HG02623 (cell line): ENCODE data around the gene CADM1.
"Not testable (repeated sequence)": the region's sequence is repeated elsewhere in the genome, so short reads cannot be mapped to it uniquely, and the experiment has no call there.

ENCODE experiments used
- ATAC-seq: cut with Tn5 transposase; IDR thresholded peaks from one replicate; pipeline ENCODE4 v1.9.1; 2021; ENCODE audit warnings: moderate library complexity; ENCODE audit not compliant: unreplicated experiment

The CADM1 gene

DNA sequence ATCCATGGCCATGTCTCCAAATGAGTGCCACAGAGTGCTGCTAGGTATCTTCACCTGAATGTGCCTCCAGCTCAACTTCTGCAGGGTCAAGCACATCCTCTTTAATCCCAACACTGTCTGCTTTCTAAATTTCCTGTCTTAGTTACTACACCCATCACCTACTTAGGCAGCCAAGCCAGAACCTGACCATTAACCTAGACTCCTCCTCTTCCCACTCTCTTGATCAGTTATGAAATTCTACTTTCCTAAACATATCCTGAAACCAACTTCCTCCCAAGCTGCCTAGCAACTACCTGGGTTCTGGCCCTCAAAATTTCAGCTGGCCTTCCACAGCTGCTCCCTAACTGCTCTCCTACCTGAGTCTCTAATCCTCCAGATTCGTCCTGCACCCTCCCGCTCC, 22.7 kb downstream of the CADM1 start:
- no peak for ATAC-seq

DNA sequence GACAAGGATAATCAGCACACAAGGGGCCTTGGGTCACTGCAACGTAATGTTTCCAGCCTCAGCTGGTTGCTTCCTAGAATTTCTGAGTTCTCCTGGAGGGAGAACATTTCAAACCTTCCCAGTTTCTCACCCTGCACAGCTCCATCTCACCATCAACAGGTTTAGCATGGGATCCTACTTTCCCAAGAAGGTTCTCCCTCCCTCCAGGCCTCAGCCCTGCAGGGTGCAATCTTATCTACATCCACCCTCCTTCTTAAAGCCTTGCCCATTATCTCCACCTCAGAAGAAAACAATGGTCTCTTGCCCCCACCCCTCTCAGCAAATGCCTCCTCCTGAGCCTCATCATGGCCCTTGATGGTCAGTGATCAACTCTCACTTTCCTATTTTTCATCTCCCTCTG, 23.6 kb downstream of the CADM1 start:
- no peak for ATAC-seq

DNA sequence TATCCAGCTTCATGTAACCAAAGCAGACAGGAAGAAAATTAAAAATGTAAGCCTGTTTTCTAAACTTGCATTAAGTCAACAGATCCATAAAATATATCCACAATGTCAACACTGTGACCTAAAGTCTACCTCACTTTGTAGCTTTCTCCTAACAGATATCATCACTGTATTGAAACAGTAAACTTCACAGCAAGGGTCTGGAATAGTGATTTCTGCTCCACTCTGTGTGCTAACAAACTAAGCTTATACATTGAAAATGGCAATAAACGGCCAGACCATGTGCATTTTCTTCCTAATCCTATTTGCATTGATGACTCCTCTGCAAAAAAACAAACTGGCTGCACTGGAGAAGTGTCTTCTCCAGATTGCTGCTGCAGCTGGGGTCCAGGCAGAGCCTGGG, 26.8 kb downstream of the CADM1 start:
- ATAC-seq = no peak

GRCh38 chr11:115476463-115477286, 27.5 kb downstream of the CADM1 start:
- no peak for ATAC-seq

DNA sequence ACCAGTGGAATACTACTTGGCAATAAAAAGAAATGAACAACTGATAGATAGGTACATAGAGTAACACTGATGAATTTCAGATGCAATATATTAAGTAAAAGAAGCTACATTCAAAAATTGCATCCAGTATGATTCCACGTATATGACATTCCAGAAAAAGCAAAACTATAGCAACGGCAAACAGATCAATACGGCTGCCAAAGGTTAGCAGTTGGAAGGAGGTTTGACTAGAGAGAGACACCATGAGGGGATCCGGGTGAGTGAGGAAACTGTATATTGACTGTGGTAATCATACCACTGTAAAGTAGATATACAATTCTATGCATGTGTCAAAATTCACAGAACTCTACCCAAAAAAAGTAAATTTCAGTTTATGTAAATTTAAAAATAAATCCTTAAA, 28.7 kb downstream of the CADM1 start:
- ATAC-seq = no peak

DNA sequence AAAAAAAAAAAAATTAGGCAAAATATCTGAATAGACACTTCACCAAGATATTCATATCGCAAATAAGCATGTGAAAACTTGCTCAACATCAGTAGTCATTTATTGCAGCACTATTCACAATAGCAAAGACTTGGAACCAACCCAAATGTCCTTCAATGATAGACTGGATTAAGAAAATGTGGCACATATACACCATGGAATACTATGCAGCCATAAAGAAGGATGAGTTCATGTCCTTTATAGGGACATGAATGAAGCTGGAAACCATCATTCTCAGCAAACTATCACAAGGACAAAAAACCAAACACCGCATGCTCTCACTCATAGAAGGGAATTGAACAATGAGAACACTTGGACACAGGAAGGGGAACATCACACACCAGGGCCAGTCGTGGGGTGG, 29.9 kb downstream of the CADM1 start:
- not testable (repeated sequence) for ATAC-seq

DNA sequence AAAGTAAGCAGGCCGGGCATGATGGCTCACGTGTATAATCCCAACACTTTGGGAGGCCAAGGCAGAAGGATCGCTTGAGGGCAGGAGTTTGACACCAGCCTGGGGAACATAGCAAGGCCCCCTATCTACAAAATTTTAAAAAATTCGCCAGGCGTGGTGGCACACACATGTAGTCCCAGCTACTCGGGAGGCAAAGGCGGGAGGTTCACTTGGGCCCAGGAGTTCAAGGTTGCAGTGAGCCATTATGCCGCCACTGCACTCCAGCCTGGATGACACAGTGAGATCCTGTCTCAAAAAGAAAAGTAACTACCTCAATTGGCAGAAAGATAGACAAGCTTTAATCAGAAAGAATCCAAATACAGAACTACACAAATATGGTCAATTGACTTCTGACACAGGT, 31.0 kb downstream of the CADM1 start:
- no peak for ATAC-seq

DNA sequence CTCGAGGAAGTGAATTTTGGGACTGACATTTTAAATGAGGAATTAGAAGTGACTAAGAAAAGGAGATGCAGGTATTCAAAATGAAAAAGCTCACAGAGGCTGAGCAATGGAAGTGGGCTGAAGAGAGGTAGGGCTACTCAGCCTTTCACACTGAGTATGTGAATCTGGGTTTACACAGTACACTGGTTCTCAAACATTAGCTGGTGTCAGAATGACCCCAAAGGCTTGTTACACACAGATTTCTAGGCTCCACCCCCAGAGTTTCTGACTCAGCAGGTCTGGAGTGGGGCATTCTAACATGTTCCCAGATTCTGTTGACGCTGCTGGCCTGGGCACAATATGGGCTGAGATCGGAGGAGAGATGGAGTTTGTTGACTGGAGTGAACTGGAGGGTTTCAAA, 32.8 kb downstream of the CADM1 start:
- no peak for ATAC-seq

- ATAC-seq = no peak
These were observed 33.3 kb downstream of the CADM1 start for GRCh38 chr11:115470928-115471327.

DNA sequence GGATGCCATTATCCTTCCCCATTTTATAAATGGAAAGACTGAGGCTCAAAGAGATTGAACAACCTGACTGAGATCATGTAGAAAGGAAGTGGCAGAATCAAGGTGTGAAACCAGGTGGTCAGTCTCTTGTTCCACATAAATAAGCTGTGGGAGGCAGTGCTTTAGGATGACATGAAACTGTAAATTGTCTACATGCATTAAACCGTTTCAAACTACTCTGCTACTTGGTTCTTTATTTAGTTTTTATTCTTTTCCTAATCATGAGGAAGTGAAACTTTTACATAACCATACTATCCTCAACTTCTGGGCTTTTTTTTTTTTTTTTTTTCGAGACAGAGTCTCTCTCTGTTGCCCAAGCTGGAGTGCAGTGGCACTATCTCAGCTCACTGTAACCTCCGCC, 34.9 kb downstream of the CADM1 start:
- no peak for ATAC-seq

GRCh38 chr11:115466122-115466521, 38.1 kb downstream of the CADM1 start:
- no peak for ATAC-seq

- ATAC-seq = no peak
These were observed 39.9 kb downstream of the CADM1 start for GRCh38 chr11:115464269-115464668.

GRCh38 chr11:115463606-115464005, 40.6 kb downstream of the CADM1 start:
- ATAC-seq = no peak

DNA sequence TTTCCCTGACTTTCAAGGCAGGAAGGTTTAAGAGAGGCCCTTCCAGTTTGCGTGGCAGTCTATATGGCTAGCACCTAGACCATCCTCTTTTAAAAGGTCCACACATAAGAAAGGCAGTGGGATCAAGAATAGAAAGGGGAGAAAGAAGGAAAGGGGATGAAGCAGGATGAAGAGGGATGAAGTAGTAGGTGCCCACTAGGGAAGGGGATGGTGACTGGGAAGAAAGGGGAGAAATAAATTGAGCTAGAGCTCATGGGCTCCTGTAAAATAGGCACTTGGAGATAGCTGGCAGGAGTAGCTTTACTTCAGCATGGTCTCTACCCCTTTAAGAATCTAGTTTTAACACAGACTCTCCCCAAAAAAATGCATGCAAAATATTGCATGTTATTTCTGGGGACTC, 41.5 kb downstream of the CADM1 start:
- ATAC-seq = no peak

- no peak for ATAC-seq
These were observed 42.1 kb downstream of the CADM1 start for GRCh38 chr11:115462004-115462541.

- no peak for ATAC-seq
These were observed 43.7 kb downstream of the CADM1 start for GRCh38 chr11:115460512-115460911.

DNA sequence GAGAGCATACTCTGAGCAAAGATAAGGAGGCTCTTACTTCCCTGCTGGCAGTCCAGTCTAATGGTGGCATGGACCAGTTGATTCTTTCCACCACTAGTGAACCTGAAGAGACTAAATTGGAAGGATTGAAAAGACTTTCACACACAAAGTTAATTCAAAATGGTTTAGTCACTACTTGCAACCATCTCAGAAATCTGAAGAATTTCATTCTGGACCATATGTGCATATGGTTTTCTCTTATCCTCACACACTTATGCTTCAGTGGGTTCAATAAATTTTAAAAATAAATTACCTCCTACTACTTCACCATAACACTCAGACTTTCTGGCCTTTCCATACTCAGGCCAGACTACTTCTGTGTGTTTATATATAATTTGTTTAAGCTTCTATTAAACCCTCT, 44.7 kb downstream of the CADM1 start:
- no peak for ATAC-seq

GRCh38 chr11:115458877-115459276, 45.3 kb downstream of the CADM1 start:
- no peak for ATAC-seq

DNA sequence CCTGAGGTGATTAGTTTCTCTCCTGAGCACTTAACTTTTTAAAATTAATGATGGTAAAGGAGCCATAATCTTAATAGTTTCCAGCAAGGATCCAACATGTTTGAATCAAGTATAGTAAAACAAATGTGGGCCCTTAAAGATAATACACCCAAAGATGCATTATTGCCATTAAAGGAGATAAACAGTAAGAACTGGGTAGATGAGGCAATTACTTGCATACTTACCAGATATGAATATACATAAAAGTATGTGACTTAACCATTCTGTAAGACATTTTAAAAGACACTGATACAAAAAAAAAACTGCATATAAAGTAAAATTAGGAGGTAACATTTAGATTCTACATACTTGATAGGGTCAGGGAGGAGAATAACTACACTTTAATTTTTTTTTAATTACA, 48.2 kb downstream of the CADM1 start:
- ATAC-seq = no peak

DNA sequence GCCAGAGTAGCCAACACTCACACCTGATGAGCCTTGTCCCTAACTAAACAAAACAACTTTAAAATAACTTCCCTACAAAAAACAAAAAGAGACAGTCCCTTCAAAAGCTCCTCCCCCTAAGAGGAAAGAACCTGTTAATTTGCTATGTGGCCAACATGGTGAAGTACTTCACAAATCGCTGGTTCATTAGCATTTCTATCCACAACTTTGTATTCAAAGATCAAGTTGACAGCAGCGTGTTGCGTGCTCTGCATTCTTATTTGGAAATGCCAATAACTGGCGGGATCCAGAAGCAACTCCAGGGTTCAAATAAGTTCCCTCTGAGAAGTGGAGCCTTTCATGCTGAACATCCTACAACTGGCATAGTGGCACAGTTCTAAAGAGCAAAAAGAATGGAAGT, 48.6 kb downstream of the CADM1 start:
- no peak for ATAC-seq

GRCh38 chr11:115454525-115454924, 49.7 kb downstream of the CADM1 start:
- ATAC-seq = no peak

DNA sequence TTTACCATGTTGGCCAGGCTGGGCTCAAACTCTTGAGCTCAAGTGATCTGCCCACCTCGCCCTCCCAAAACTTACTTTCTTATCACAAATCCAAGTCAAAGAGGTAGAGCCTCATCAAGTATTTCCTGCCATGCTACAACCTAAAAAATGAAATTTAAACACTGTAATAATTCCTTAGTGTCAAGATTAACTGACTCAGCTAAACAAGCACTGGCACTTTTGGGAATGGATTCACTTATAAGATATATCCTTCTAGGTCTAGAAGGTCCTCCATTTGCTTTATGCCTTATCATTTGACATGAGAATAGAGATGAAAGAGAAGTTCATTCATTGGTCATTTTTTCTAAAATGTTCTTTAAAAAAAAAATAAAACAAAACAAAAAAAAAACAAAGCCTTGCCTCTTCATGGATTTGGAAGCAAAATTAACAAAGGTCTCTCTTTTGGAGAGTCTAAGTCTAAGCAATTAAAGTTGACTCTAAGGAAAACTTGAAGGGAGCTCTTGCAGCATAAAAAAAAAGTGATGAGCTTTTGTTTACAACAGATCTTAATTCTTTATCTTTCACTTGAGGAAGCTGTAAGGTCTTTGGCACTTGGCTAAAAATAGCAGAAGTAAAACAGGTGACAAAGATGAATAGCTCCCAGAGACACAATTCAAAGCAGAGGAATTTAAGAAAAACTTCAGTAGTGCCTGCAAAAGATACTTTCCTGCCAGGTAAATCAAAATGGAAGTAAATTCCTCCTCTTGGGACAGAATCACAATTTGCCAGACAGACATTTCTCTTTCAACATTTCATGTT, 50.3 kb downstream of the CADM1 start:
- ATAC-seq = no peak
